Prostate gland (tissue), 2 donors: ENCODE measurements around the gene TFEC. TPM values are rescaled to one million over a fixed set of nuclear protein-coding genes. Genes with fewer than 3 reads are reported as not detected.

Source experiments
- DNase-seq: peaks from one replicate; pipeline ENCODE4 v3.0.0-alpha.2; 2019; ENCODE audit warnings: low spot score
- H3K27ac ChIP-seq, 2 donors: fragments of 200-600 bp; sonication (generic); 2 replicates each; pipeline ENCODE4 v1.5.1; 2017 to 2019
- H3K27me3 ChIP-seq: fragments of 200-600 bp; sonication (generic); replicated peaks from 2 replicates; pipeline ENCODE4 v1.5.1; 2019; ENCODE audit not compliant: insufficient read depth
- H3K36me3 ChIP-seq, 2 donors: fragments of 200-600 bp; sonication (generic); 1 replicate in 1 of 2; 2 replicates in 1 of 2; pipeline versions ENCODE4 v1.5.1 to v1.8.1; 2017 to 2019
- H3K4me1 ChIP-seq: fragments of 200-600 bp; sonication (generic); replicated peaks from 2 replicates; pipeline ENCODE4 v1.5.1; 2019
- H3K4me3 ChIP-seq, 2 donors: fragments of 200-600 bp; sonication (generic); 2 replicates each; pipeline ENCODE4 v1.5.1; 2017 to 2019
- H3K9me3 ChIP-seq: fragments of 200-600 bp; sonication (generic); 2 replicates; pipeline ENCODE4 v1.5.1; 2017
- CTCF ChIP-seq, 4 experiments: fragments of 200-600 bp in 2 of 4; fragments of 450-650 bp in 2 of 4; sonication (generic) in 2 of 4; IDR thresholded peaks; 1 replicate in 3 of 4; 2 replicates in 1 of 4; pipeline ENCODE4 v1.5.1; 2016 to 2019; ENCODE audit warnings: antibody characterized with exemption in 4 of 4, mild to moderate bottlenecking in 2 of 4, moderate library complexity in 2 of 4
- POLR2A ChIP-seq: fragments of 450-650 bp; IDR thresholded peaks from one replicate; pipeline ENCODE4 v1.6.1; 2016; ENCODE audit warnings: antibody characterized with exemption, mild to moderate bottlenecking
- POLR2AphosphoS5 ChIP-seq: sonication (generic); formaldehyde crosslinking; IDR thresholded peaks from one replicate; pipeline ENCODE4 v1.6.1; 2017; ENCODE audit warnings: antibody characterized with exemption
- WGBS: methylation state at CpG from one replicate; pipeline ENCODE4 v1.1.5; 2018; 5-methylcytosine and 5-hydroxymethylcytosine counted together
- intact Hi-C: fragments of 100-400 bp; cut with DNase I; formaldehyde crosslinking; loops from one replicate; pipeline ENCODE4 v1.14.2; 2022
- total RNA-seq, 2 donors: library from RNA; depleted of rRNA; stranded (reverse); fragments of >200 nt; gene quantifications; one replicate each; pipeline ENCODE4 v1.1.0, GENCODE V29; 2016

Gene TFEC
- total RNA-seq = under 1 TPM; 0.32 to 0.85 TPM

DNA sequence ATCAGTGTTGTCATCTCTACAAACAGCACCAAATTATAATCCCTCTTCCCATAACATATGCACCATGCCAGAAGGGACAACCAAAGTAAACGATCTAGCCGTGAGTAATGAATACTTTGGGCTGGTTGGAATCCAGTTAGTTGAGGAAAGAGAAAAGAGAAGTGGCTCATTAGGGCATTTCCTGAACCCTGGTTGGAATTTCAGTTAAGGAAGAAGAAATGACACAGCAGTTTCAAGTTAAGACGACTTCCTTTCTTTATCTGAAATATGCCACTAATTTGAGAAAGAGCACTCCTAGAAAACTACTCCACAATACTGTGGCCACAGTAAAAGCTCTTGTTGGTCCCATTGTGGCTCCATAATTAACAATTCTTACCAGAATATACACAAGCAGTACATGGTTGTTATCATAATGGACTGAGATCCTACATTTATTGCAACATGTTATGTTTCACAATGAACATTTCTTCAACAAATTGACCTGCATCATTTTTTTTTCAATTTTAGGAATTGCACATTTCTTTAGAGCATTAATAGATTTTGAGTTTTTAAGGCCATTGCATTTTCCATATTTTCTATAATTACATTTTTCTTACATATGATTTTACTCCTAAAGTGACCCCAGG is at the start of gene TFEC:
Gene TFEC, minus strand, starts transcription at position 113 of the 626 bp plus-strand sequence. CDS start 46,322 bp downstream, outside the sequence.
- H3K27me3 ChIP-seq = no peaks in the 10 kb centered on the region
- no peak within 1 kb of the TSS for H3K4me3 ChIP-seq
- no peak within 1 kb of the TSS for H3K27ac ChIP-seq
- TF ChIP-seq CTCF (IDR thresholded peaks at IDR 0.05) = no peak
- TF ChIP-seq POLR2AphosphoS5 = no peak
- no peak for TF ChIP-seq POLR2A
- no peaks in the 10 kb centered on the region for H3K9me3 ChIP-seq
- intact Hi-C loops = no loop called here
- no peaks in the 10 kb centered on the region for H3K36me3 ChIP-seq
- H3K4me1 ChIP-seq = no peaks in the 10 kb centered on the region
- DNase-seq = no peak
- WGBS = 26% methylated on average over 3 of the region's 3 CpGs

GRCh38 chr7:116075351-116076145 is 45.0 kb upstream of the TFEC start:
- TF ChIP-seq POLR2A (no peak), POLR2AphosphoS5 (no peak), CTCF (IDR thresholded peaks at IDR 0.05) (no peak)
- Histone ChIP-seq H3K4me3 (no peak overlapping the region), H3K27ac (no peak overlapping the region), H3K9me3 (no peaks in the 10 kb centered on the region), H3K27me3 (no peaks in the 10 kb centered on the region), H3K4me1 (no peaks in the 10 kb centered on the region), H3K36me3 (no peaks in the 10 kb centered on the region)
- no peak for DNase-seq
- WGBS = 90% methylated on average over 5 of the region's 5 CpGs
- intact Hi-C loops = no loop called here

DNA sequence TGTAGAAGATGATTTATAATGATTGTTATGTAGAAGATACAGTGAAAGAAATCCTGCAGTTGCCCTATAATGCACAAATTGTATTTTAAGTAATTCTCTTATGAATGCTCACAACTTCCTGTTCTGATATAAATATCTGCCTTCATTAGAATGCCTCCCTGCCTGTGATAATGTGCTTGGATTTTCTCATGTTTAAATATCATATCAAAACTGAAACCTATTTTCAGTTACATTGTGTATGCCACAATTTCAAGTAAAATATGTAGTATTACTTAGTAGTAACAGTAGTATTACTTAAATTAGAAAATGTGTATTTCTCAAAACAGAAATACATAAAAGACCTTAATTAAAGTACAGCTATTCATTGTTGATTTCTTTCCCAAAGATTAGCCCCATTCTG is 41.1 kb upstream of the TFEC start:
- intact Hi-C loops = no loop called here
- H3K4me1 ChIP-seq = no peaks in the 10 kb centered on the region
- no peaks in the 10 kb centered on the region for H3K9me3 ChIP-seq
- no peak overlapping the region for H3K27ac ChIP-seq
- no peak for TF ChIP-seq POLR2A
- no peak for TF ChIP-seq POLR2AphosphoS5
- no peak for TF ChIP-seq CTCF (IDR thresholded peaks at IDR 0.05)
- DNase-seq = no peak
- H3K4me3 ChIP-seq = no peak overlapping the region
- H3K36me3 ChIP-seq = no peaks in the 10 kb centered on the region
- H3K27me3 ChIP-seq = no peaks in the 10 kb centered on the region

DNA sequence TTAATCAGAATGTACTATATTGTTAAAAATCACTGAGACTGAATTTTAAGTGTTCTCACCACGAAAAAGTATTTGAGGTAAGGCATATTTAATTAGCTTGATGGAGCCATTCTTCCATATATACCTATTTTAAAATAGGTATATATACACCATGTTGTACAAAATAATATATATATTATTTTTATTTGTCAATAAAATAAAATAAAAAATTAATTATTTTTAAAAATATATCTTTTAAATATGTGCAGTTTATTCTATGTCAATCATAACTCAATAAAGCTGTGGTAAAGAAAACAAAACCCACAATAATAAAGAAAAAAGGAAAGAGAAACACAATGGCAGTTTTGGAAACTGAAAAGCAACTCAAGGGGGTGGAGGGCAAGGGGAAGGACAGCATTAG is 33.6 kb upstream of the TFEC start:
- H3K27ac ChIP-seq = no peak overlapping the region
- 87% methylated on average over 1 of the region's 1 CpG for WGBS
- intact Hi-C loops = no loop called here
- TF ChIP-seq POLR2A = no peak
- no peak for TF ChIP-seq POLR2AphosphoS5
- TF ChIP-seq CTCF (IDR thresholded peaks at IDR 0.05) = no peak
- no peaks in the 10 kb centered on the region for H3K27me3 ChIP-seq
- H3K36me3 ChIP-seq = no peaks in the 10 kb centered on the region
- no peak overlapping the region for H3K4me3 ChIP-seq
- DNase-seq = no peak
- H3K9me3 ChIP-seq = no peaks in the 10 kb centered on the region
- H3K4me1 ChIP-seq = no peaks in the 10 kb centered on the region

GRCh38 chr7:116062666-116063065 is 32.1 kb upstream of the TFEC start:
- TF ChIP-seq POLR2AphosphoS5 (no peak), CTCF (IDR thresholded peaks at IDR 0.05) (no peak), POLR2A (no peak)
- no peaks in the 10 kb centered on the region for H3K4me1 ChIP-seq
- H3K27ac ChIP-seq = no peak overlapping the region
- no peaks in the 10 kb centered on the region for H3K9me3 ChIP-seq
- H3K27me3 ChIP-seq = no peaks in the 10 kb centered on the region
- no peak overlapping the region for H3K4me3 ChIP-seq
- DNase-seq = no peak
- no peaks in the 10 kb centered on the region for H3K36me3 ChIP-seq
- 64% methylated on average over 2 of the region's 2 CpGs for WGBS
- intact Hi-C loops = no loop called here
